GM12878 (cell line): ENCODE results near the gene KLK6.

ENCODE experiments used
- ATF3 ChIP-seq: IDR thresholded peaks from 2 replicates; pipeline ENCODE4 v1.6.1; 2011; ENCODE audit warnings: low read depth, mild to moderate bottlenecking, low read length, moderate library complexity, borderline replicate concordance; ENCODE audit errors: extremely low read depth
- CHD2 ChIP-seq: IDR thresholded peaks from 2 replicates; pipeline ENCODE4 v1.6.1; 2011; ENCODE audit warnings: low read depth, low read length, improper control_type of control experiment, borderline replicate concordance
- CTCF ChIP-seq, 3 experiments: IDR thresholded peaks in 2 of 3; conservative IDR thresholded peaks in 1 of 3; 2 replicates each; pipeline ENCODE4 v1.5.1; 2011; ENCODE audit warnings: low read depth in 3 of 3, low read length in 3 of 3, mild to moderate bottlenecking in 3 of 3, control low read depth in 2 of 3, moderate library complexity in 2 of 3, inconsistent platforms in 1 of 3, mixed read lengths in 1 of 3; ENCODE audit not compliant: control insufficient read depth in 2 of 3, insufficient read depth in 1 of 3; ENCODE audit errors: extremely low read depth in 1 of 3
- EED ChIP-seq: sonication (generic); IDR thresholded peaks from 2 replicates; pipeline ENCODE4 v1.6.1; 2016; ENCODE audit warnings: antibody characterized with exemption, low read depth
- EZH2 ChIP-seq: IDR thresholded peaks from 2 replicates; pipeline ENCODE4 v1.6.1; 2012; ENCODE audit warnings: low read depth, mild to moderate bottlenecking, control low read depth, inconsistent platforms, low read length, borderline replicate concordance; ENCODE audit not compliant: control insufficient read depth
- MAX ChIP-seq: IDR thresholded peaks from 2 replicates; pipeline ENCODE4 v1.6.1; 2012; ENCODE audit warnings: low read depth, low read length, improper control_type of control experiment
- REST ChIP-seq: IDR thresholded peaks from 2 replicates; pipeline ENCODE4 v1.6.1; 2012; ENCODE audit warnings: mild to moderate bottlenecking, low read depth, low read length
- RFX5 ChIP-seq: IDR thresholded peaks from 2 replicates; pipeline ENCODE4 v1.6.1; 2011; ENCODE audit warnings: low read depth, low read length, improper control_type of control experiment
- SUZ12 ChIP-seq: fragments of 200-600 bp; sonication (generic); IDR thresholded peaks from one replicate; pipeline ENCODE4 v1.6.1; 2018; ENCODE audit warnings: antibody characterized with exemption, mild to moderate bottlenecking; ENCODE audit not compliant: unreplicated experiment

GRCh38 chr19:50931023-50931422 is 38.4 kb downstream of the KLK6 start:
- no peak for TF ChIP-seq ATF3
- TF ChIP-seq MAX: no peak
- no peak for TF ChIP-seq SUZ12
- TF ChIP-seq REST: no peak
- TF ChIP-seq CTCF (IDR thresholded peaks at IDR 0.05 in 2 of 3, conservative IDR thresholded peaks at IDR 0.05 in 1 of 3; ENCODE audit: control insufficient read depth in 2 of 3, extremely low read depth in 1 of 3, insufficient read depth in 1 of 3, low read depth in 3 of 3, low read length in 3 of 3): no peak
- no peak for TF ChIP-seq CHD2
- no peak for TF ChIP-seq EED
- TF ChIP-seq EZH2: no peak
- TF ChIP-seq RFX5: no peak
